Smooth muscle cell (in vitro differentiated cells): ENCODE results near the gene EFCAB12. TPM values are rescaled to one million over a fixed set of nuclear protein-coding genes. Genes with fewer than 3 reads are reported as not detected.

Experiments used
- DNase-seq: peaks from one replicate; lab custom pipeline; 2025; ENCODE audit not compliant: unreplicated experiment; lab: John Stamatoyannopoulos, UW
- H2AFZ ChIP-seq: fragments of 200-600 bp; sonication (generic); 2 replicates; pipeline ENCODE4 v1.6.0; 2016; ENCODE audit warnings: antibody characterized with exemption, low read depth, mild to moderate bottlenecking
- H3F3A ChIP-seq: fragments of 200-600 bp; sonication (generic); 2 replicates; pipeline ENCODE4 v1.6.0; 2017; ENCODE audit warnings: antibody characterized with exemption, low read depth
- H3K27ac ChIP-seq: fragments of 200-600 bp; sonication (generic); 2 replicates; pipeline ENCODE4 v1.5.1; 2016; ENCODE audit warnings: low read depth, mild to moderate bottlenecking
- H3K27me3 ChIP-seq: fragments of 200-600 bp; sonication (generic); 2 replicates; pipeline ENCODE4 v1.6.1; 2016; ENCODE audit warnings: low read depth, mild to moderate bottlenecking
- H3K36me3 ChIP-seq: fragments of 200-600 bp; sonication (generic); 2 replicates; pipeline ENCODE4 v1.5.1; 2016; ENCODE audit warnings: low read depth
- H3K4me1 ChIP-seq: fragments of 200-600 bp; sonication (generic); 2 replicates; pipeline ENCODE4 v1.5.1; 2016; ENCODE audit warnings: low read depth
- H3K4me2 ChIP-seq: fragments of 200-600 bp; sonication (generic); 2 replicates; pipeline ENCODE4 v1.6.0; 2016; ENCODE audit warnings: mild to moderate bottlenecking
- H3K4me3 ChIP-seq: fragments of 200-600 bp; sonication (generic); 2 replicates; pipeline ENCODE4 v1.5.1; 2016; ENCODE audit warnings: mild to moderate bottlenecking
- H3K79me2 ChIP-seq: fragments of 200-600 bp; sonication (generic); 2 replicates; pipeline ENCODE4 v1.6.0; 2016; ENCODE audit warnings: low read depth, mild to moderate bottlenecking
- H3K9ac ChIP-seq: fragments of 200-600 bp; sonication (generic); 2 replicates; pipeline ENCODE4 v1.6.0; 2016; ENCODE audit warnings: low read depth
- H3K9me3 ChIP-seq: fragments of 200-600 bp; sonication (generic); replicated peaks from 2 replicates; pipeline ENCODE4 v1.5.1; 2016; ENCODE audit warnings: low read depth
- H4K20me1 ChIP-seq: fragments of 200-600 bp; sonication (generic); 2 replicates; pipeline ENCODE4 v1.6.0; 2016; ENCODE audit warnings: low read depth
- CTCF ChIP-seq: fragments of 200-600 bp; sonication (generic); IDR thresholded peaks from 2 replicates; pipeline ENCODE4 v1.5.1; 2017; ENCODE audit warnings: borderline replicate concordance, mild to moderate bottlenecking, antibody characterized with exemption; ENCODE audit not compliant: insufficient read depth, poor library complexity, severe bottlenecking
- WGBS: methylation state at CpG from one replicate; pipeline ENCODE4 v1.1.7; 2016; ENCODE audit warnings: low lambda C conversion rate; 5-methylcytosine and 5-hydroxymethylcytosine counted together
- polyA plus RNA-seq: library from polyadenylated mRNA; unstranded; fragments of >200 nt; fragmentation: Nextera tagmentation; extraction: Ambion mirVana; gene quantifications from 2 replicates; pipeline ENCODE4 v1.2.1, GENCODE V29; 2016
- total RNA-seq: library from RNA; depleted of rRNA; stranded (reverse); fragments of >200 nt; gene quantifications from 2 replicates; pipeline ENCODE4 v1.2.3, GENCODE V29; 2014

The EFCAB12 gene
- total and polyA plus RNA-seq, 2 experiments from 2014 or later = 0.09 TPM; not detected in 1

GRCh38 chr3:129463094-129463493, 34.7 kb upstream of the EFCAB12 start:
- H4K20me1 ChIP-seq = no peaks in the 10 kb centered on the region
- over 99% methylated on average over 3 of the region's 3 CpGs for WGBS
- no peak overlapping the region for H3K4me3 ChIP-seq
- H2AFZ ChIP-seq = no peak overlapping the region
- H3K27me3 ChIP-seq = no peaks in the 10 kb centered on the region
- no peak overlapping the region for H3K9ac ChIP-seq
- DNase-seq = no peak
- no peaks in the 10 kb centered on the region for H3K9me3 ChIP-seq
- H3K27ac ChIP-seq = no peak overlapping the region
- peaks cover 10% of the 10 kb centered on the region for H3F3A ChIP-seq
- no peak for TF ChIP-seq CTCF
- no peaks in the 10 kb centered on the region for H3K79me2 ChIP-seq
- H3K36me3 ChIP-seq = no peaks in the 10 kb centered on the region
- H3K4me1 ChIP-seq = peaks cover 12% of the 10 kb centered on the region
- no peak overlapping the region for H3K4me2 ChIP-seq

GRCh38 chr3:129462361-129462968, 34.0 kb upstream of the EFCAB12 start:
- Histone ChIP-seq H3K4me3 (no peak overlapping the region), H3K9ac (no peak overlapping the region), H3F3A (peaks cover 10% of the 10 kb centered on the region), H3K9me3 (no peaks in the 10 kb centered on the region), H2AFZ (no peak overlapping the region), H3K4me2 (no peak overlapping the region), H4K20me1 (no peaks in the 10 kb centered on the region), H3K27ac (peak overlapping the region; percentile 95), H3K79me2 (no peaks in the 10 kb centered on the region), H3K27me3 (no peaks in the 10 kb centered on the region), H3K36me3 (no peaks in the 10 kb centered on the region), H3K4me1 (peaks cover 12% of the 10 kb centered on the region)
- 64% methylated on average over 3 of the region's 3 CpGs for WGBS
- no peak for DNase-seq
- TF ChIP-seq CTCF = no peak

GRCh38 chr3:129461461-129462146, 33.2 kb upstream of the EFCAB12 start:
- H3K9me3 ChIP-seq = no peaks in the 10 kb centered on the region
- no peak for DNase-seq
- no peak overlapping the region for H2AFZ ChIP-seq
- H4K20me1 ChIP-seq = no peaks in the 10 kb centered on the region
- 59% methylated on average over 6 of the region's 6 CpGs for WGBS
- TF ChIP-seq CTCF = no peak
- H3K4me3 ChIP-seq = no peak overlapping the region
- H3K27ac ChIP-seq = peak overlapping the region; percentile 95
- no peaks in the 10 kb centered on the region for H3K36me3 ChIP-seq
- H3K79me2 ChIP-seq = no peaks in the 10 kb centered on the region
- H3K9ac ChIP-seq = peak overlapping the region; percentile 86
- H3F3A ChIP-seq = peaks cover 10% of the 10 kb centered on the region
- H3K4me1 ChIP-seq = peaks cover 12% of the 10 kb centered on the region
- no peaks in the 10 kb centered on the region for H3K27me3 ChIP-seq
- H3K4me2 ChIP-seq = peak overlapping the region; percentile 50
